Activated T-cell treated with anti-CD3 and anti-CD28 coated beads for 4 hours (primary cell): ENCODE results near the gene RP2.

Experiments
- DNase-seq: peaks from one replicate; pipeline ENCODE4 v3.0.0-alpha.2; 2020

The RP2 gene

DNA sequence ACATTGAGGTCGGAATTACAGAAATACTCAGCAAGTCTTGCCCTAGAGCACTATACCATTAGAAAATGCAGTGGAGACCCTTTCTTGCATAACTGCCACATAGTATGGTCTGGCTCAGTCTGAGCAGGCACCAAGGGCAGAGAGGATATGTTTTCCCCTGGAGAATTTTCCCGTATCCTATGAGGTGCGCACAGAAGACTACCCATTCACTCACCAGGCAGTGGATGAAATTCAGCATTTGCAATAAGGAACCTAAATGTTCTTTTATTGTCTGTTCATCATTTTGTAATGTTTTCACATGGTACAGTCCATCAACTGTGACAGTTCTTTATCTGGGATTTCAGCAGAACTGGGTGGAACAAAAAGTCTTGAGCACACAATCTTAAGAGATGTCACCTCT lies 90.9 kb downstream of the RP2 start:
- no peak for DNase-seq

DNA sequence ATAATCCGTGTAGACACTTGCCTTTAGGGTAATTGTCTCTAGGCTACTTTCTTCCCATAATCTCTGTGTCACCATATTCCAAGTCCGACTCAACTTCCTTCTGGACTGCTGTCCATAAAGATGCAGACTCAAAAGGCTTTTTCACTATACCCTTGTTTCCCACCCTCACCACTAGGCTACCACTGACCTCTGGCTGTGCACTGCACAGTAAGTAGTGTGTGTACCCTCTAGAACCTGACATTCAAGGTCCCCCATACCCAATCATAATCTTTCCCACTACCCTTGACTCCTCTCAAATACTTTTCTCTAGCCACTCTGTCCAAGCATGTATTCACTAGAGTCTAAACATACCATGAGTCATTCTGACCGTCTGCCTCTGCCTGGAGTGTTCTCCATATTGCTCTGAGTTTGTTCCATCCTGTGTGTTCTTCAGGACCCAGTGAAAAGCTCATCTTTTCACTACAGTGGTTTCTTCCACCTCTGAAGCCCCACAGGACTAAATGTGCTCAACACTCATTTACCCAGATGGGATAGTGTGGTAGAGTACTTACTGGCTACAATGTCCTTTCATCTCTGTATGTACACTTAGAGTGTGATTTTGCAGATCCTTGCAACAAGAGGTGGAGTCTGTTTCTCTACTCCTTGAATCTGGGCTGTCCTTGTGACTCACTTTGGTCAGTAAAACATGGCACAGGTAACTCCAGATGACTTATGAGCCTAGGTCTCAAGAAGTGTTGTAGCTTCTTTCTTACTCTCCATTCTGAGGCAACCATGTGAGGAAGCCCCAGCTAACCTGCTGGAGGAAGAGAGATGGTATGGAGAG lies 92.8 kb downstream of the RP2 start:
- no peak for DNase-seq
